Nephron (organoid): ENCODE measurements around the gene SPATS1.
A peak's percentile ranks its signal among the peaks of the same experiment; 100 is the strongest.

Source experiments
- H3K27ac Mint-ChIP-seq, 3 experiments: 2 replicates each; pipeline ENCODE4 v1.8.0; 2020; ENCODE audit warnings: mixed read lengths in 3 of 3, mild to moderate bottlenecking in 2 of 3, moderate library complexity in 1 of 3
- H3K27me3 Mint-ChIP-seq: 2 replicates; pipeline ENCODE4 v1.8.0; 2021; ENCODE audit warnings: low read depth, mild to moderate bottlenecking, moderate library complexity, mixed read lengths
- H3K36me3 Mint-ChIP-seq: 2 replicates; pipeline ENCODE4 v1.8.0; 2020; ENCODE audit warnings: low read depth, mixed read lengths
- H3K4me1 Mint-ChIP-seq: 2 replicates; pipeline ENCODE4 v1.8.0; 2020; ENCODE audit warnings: mixed read lengths
- H3K4me3 Mint-ChIP-seq, 3 experiments: 2 replicates each; pipeline ENCODE4 v1.8.0; 2020; ENCODE audit warnings: mild to moderate bottlenecking in 3 of 3, mixed read lengths in 3 of 3, moderate library complexity in 2 of 3
- H3K9me3 Mint-ChIP-seq: 2 replicates; pipeline ENCODE4 v1.8.0; 2020; ENCODE audit warnings: mixed read lengths
- TF ChIP-seq, protein P1 (sequence below), 3 experiments: fragments of 200-600 bp; sonication (generic); IDR thresholded peaks; one replicate each; pipeline ENCODE4 v1.5.0; 2021; ENCODE audit warnings: antibody characterized with exemption in 3 of 3; ENCODE audit not compliant: unreplicated experiment in 3 of 3

The SPATS1 gene

DNA sequence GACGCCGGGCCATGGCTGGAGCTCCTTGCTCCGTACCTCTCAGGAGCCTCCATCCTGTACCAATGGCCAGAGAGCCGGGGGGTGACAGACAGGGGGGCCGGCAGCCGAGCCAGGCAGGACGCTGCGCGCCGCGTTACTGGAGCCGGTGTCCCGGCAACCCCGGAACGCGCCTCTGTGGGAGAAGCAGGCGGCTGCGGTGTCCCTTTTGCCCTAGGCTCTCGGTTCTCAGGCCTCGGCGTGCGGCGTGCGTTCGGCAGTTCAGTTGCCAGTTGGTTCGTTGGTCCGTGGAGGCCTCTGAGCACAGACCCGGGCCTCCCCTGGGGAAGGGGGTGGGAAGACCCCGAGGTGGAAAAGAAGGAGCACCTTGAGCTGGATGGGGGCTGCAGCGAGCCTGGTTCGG, at the start of gene SPATS1:
Gene SPATS1, plus strand, starts transcription at position 162 of the 400 bp plus-strand sequence. CDS start 446 bp downstream, outside the sequence.
- TF ChIP-seq, protein P1, sequence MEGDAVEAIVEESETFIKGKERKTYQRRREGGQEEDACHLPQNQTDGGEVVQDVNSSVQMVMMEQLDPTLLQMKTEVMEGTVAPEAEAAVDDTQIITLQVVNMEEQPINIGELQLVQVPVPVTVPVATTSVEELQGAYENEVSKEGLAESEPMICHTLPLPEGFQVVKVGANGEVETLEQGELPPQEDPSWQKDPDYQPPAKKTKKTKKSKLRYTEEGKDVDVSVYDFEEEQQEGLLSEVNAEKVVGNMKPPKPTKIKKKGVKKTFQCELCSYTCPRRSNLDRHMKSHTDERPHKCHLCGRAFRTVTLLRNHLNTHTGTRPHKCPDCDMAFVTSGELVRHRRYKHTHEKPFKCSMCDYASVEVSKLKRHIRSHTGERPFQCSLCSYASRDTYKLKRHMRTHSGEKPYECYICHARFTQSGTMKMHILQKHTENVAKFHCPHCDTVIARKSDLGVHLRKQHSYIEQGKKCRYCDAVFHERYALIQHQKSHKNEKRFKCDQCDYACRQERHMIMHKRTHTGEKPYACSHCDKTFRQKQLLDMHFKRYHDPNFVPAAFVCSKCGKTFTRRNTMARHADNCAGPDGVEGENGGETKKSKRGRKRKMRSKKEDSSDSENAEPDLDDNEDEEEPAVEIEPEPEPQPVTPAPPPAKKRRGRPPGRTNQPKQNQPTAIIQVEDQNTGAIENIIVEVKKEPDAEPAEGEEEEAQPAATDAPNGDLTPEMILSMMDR (IDR thresholded peaks at IDR 0.05; ENCODE audit: unreplicated experiment in 3 of 3): no peak
- H3K4me1 Mint-ChIP-seq: peaks cover 6% of the 10 kb centered on the region
- H3K27me3 Mint-ChIP-seq: peaks cover 22% of the 10 kb centered on the region
- H3K27ac Mint-ChIP-seq: no peak within 1 kb of the TSS
- H3K4me3 Mint-ChIP-seq: no peak within 1 kb of the TSS
- no peaks in the 10 kb centered on the region for H3K36me3 Mint-ChIP-seq
- no peaks in the 10 kb centered on the region for H3K9me3 Mint-ChIP-seq

DNA sequence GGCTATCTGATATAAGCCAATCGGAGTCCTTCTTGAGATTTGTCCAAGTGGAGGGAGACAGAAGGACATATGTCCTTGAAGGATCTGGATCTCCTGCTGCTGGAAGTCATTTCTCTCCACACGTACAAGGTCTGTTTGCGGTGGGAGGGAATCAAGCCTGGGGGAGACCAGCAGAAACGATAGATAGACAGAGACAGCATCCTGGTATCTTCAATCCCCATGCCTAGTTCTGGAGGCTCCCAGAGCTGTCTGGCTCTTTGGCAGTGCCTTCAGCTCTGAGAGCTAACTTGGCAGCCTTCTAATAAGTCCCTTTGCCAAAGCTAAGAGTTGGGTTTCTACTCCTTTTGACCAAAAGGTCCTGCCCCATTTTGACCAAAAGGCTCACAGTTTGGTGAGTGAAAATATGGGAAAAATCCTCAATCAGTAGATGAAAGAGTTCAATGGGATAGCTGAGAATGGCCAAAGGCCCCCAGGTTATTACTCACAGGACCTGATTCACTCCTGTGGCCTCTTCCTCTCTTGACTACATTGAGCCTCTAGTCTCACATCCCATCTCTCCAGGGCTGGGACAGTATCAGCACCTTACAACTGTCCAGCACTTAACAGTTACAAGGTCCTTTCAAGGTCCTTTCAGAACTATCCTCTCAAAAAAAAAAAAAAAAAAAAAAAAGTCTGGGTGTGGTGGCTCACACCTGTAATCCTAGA, 49.6 kb upstream of the SPATS1 start:
- H3K4me1 Mint-ChIP-seq: no peaks in the 10 kb centered on the region
- H3K36me3 Mint-ChIP-seq: no peaks in the 10 kb centered on the region
- TF ChIP-seq, protein P1 (IDR thresholded peaks at IDR 0.05; ENCODE audit: unreplicated experiment in 3 of 3): no peak
- H3K4me3 Mint-ChIP-seq: no peak overlapping the region
- no peaks in the 10 kb centered on the region for H3K9me3 Mint-ChIP-seq
- H3K27ac Mint-ChIP-seq: no peak overlapping the region
- H3K27me3 Mint-ChIP-seq: peaks cover 85% of the 10 kb centered on the region

DNA sequence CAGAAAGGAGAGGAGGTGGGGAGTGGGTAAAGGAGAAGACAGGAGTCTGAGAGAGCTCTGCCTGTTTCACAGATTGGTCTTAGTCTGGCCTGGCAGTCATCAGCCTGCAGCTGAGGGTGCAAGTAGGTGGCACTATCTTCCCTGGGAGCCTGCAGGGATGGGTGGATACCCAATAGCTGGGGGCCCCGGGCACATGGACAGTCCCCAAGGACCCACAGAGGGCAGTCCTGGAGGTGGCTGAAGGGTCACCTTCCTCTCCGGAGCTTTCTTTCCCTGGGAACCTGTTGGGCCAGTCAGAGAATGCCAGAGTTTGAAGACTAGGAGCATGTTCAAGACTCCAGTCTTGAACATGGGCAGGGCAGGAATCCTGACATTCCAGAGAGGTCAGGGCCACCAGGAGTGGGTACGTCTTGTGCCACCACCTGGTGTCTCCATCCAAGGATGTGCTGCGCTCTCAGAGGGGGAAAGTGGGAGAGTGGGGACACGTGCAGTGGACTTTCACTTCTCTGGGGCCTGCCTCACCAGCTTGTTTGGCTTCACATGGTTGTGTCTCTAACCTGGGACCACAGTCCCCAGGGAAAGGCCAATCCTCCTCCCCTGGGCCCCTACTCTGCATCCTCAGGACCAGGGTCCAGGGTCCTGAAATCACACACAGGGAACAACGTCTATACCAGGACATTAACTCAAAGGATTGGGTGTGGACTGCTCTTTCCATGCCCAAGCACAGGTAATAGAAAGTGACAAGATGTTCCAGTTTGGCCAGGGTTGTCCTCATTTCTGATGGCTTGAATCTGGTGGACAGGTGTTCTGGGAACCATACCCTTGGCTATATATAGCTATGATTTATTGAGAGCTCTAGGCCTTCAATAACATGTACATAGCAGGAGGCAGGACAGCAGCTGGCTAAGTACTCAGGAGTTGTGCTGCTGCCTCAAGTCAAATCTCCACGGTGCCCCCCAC, 47.3 kb upstream of the SPATS1 start:
- no peaks in the 10 kb centered on the region for H3K4me1 Mint-ChIP-seq
- TF ChIP-seq, protein P1 (IDR thresholded peaks at IDR 0.05; ENCODE audit: unreplicated experiment in 3 of 3): no peak
- peaks cover 2% of the 10 kb centered on the region for H3K36me3 Mint-ChIP-seq
- H3K27me3 Mint-ChIP-seq: peaks cover 87% of the 10 kb centered on the region
- peak overlapping the region in 1 of 3 experiments; percentile 62 for H3K4me3 Mint-ChIP-seq
- no peak overlapping the region for H3K27ac Mint-ChIP-seq
- no peaks in the 10 kb centered on the region for H3K9me3 Mint-ChIP-seq

DNA sequence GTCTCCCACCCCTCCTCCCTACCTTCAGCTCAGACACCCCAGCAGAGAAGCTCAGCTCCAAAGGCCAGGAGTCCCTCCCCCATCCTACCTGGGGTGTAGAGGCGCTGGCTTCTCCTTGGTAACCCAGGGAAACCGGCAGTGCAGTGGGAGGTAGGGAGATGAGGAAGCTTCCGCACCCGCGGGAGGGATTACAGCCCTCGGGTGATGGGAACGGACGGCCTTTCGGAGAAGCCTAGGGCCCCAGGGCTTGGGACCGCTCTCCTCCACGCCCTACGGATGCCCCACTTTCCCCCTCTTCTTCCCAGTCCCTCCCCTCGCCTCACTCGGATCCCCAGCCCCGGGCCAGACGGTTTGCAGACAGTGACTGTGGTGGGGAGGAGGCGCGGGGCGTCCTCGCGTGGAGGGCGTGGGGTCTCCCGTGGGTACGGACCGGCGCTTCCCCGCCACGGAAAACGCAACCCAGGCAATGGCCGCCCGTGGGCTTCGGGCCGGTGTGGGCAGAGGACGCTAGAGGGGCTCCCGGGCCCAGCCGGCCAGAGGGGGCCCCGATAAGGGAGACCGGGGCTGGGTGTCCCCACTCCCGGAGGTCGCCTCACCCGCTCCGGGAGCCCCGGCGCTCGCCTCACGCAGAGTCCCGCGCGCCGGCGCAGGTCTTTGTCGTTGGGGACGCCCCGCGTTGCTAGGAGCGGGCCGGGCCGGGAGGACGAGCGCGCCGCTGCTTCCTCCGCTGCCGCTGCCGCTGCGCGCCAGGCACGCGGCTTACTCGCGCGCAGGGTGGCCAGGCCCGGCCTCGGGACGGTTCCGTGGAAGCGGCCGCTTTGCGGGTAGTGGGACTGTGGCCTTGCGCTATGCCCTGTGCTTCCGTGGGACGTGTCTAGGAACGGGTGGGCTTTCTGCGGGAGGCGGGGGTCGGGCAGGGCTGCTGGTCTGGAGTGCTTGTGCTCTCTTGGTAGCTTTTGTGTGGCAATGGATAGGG, 45.1 kb upstream of the SPATS1 start:
- peaks cover 67% of the 10 kb centered on the region for H3K27me3 Mint-ChIP-seq
- no peaks in the 10 kb centered on the region for H3K9me3 Mint-ChIP-seq
- H3K27ac Mint-ChIP-seq: no peak overlapping the region
- peak overlapping the region; percentile 55 to 75 (median 74) for H3K4me3 Mint-ChIP-seq
- H3K36me3 Mint-ChIP-seq: peaks cover 20% of the 10 kb centered on the region
- no peaks in the 10 kb centered on the region for H3K4me1 Mint-ChIP-seq
- TF ChIP-seq, protein P1 (IDR thresholded peaks at IDR 0.05; ENCODE audit: unreplicated experiment in 3 of 3): no peak

DNA sequence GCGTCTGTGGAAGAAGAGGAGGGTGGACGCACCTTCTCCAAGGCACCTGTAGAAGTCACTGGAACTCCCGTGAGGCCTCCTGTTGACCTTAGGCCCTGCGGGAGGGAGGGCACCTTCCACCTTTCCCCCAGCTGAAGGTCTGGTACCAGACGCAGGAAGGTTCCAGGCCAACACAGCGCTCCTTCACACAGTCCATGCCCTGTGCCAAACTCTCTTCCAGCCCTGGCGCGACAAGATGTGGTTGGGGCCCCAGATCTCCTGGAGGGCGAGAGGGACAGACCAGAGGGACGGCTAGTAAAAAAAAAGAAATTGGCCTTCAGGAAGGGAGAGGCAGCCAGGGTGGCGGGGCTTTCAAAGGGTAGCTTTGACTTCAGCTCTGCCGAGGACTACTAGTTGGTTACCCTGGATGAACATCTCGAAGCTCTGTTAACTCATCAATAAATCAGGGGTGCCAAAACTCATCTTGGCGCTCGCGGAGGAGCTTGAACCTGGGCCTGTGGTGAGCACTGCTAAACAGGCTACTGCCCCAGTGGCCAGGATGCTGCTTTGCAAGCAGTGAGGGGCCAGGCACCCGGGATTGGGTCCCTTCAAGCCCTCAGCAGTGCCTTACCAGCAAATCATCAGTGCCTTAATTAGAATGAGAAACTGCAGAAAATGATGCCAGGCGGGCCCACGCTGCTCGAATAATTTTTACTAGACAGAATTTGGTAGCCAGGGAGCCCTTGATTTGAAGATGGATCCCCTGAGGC, 44.2 kb upstream of the SPATS1 start:
- H3K4me3 Mint-ChIP-seq: peak overlapping the region; percentile 55 to 75 (median 74)

More for the DNA sequence above, 44.2 kb upstream of the SPATS1 start:
- TF ChIP-seq, protein P1 (IDR thresholded peaks at IDR 0.05; ENCODE audit: unreplicated experiment in 3 of 3): no peak
- H3K27ac Mint-ChIP-seq: no peak overlapping the region
- H3K9me3 Mint-ChIP-seq: no peaks in the 10 kb centered on the region
- no peaks in the 10 kb centered on the region for H3K4me1 Mint-ChIP-seq
- peaks cover 62% of the 10 kb centered on the region for H3K27me3 Mint-ChIP-seq
- H3K36me3 Mint-ChIP-seq: peaks cover 23% of the 10 kb centered on the region
